ENCODE data around the gene SLC37A1.
"Not testable (repeated sequence)": the region's sequence is repeated elsewhere in the genome, so short reads cannot be mapped to it uniquely, and the experiment has no call there.

The SLC37A1 gene

GRCh38 chr21:42622284-42622683 is 108.6 kb downstream of the SLC37A1 start:
- no peak for DNase-seq

- no peak for DNase-seq
These were observed 110.0 kb downstream of the SLC37A1 start for GRCh38 chr21:42623694-42624093.

- no peak for DNase-seq
These were observed 110.6 kb downstream of the SLC37A1 start for GRCh38 chr21:42624095-42624790.

GRCh38 chr21:42624936-42625335 is 111.3 kb downstream of the SLC37A1 start:
- no peak for DNase-seq

- no peak for DNase-seq
These were observed 112.5 kb downstream of the SLC37A1 start for GRCh38 chr21:42626171-42626570.

- no peak for DNase-seq
These were observed 114.1 kb downstream of the SLC37A1 start for GRCh38 chr21:42627527-42628289.

DNA sequence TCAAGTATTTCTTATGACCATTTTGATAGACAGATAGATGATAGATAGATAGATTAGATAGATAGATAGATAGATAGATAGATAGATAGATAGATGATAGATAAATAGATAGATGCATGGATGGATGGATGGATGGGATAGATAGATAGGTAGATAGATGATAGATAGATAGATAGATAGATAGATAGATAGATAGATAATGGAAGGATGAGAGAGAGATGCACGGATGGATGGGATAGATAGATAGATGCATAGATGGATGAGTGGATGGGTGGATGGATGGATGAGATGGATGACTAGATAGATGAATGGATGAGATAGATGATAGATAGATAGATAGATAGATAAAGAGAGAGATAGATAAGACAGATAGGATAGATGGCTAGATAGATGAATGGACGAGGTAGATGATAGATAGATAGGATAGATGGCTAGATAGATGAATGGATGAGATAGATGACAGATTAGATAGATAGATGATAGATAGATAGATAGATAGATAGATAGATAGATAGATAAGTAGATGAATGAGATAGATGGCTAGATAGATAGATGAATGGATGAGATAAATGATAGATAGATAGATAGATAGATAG is 114.9 kb downstream of the SLC37A1 start:
- not testable (repeated sequence) for DNase-seq

DNA sequence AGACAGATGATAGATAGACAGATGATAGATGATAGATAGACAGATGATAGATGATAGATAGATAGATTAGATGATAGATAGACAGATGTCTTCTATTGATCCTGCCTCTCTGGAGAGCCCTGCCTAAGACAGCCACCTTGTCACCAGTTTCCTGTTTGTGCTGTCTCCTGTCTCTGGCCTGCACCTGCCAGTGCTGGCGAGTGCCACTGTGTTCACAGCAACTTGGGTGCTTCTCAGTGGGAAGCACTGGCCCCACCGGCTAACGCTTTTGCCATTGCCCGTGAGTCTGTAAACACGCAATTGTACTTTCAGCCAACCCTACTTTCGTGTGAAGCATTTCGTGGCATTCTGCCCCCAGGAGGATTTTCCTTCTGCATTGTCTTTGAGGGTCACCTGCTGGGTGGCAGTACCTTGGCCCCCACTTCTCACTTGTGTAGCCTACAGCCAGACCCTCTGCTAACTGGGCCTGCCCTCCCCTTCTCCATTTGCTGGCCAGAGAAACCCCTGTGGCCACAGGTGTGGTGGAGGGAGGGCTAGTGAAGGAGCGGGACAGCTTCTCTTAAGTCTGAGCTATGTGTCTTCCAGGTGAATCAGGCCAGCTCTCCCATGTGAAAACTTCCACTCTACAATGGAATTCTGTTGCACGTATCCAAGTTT is 116.4 kb downstream of the SLC37A1 start:
- no peak for DNase-seq

DNA sequence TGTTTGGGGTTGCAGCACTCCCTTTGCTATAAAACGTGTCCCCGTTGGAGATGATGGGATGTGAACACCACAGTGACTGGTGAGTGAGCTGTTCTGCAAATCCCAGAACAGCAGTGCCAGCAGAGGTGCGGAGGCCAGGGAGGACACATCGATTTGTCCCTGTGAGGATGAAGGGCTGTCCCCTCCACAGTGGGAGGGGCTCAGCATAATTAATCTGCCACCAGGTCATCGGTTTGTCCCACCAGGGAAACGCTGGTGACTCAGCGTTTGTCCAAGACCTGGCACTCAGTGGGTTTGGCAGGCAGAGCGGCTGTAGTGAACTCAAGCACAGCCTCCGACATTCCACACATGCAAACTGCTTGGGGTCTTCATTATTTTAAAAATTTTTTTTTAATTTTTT is 117.0 kb downstream of the SLC37A1 start:
- DNase-seq: no peak

All from amniotic stem cell (primary cell).